DND-41 (cell line): ENCODE data around the gene SLC2A10.

Experiments used
- ATAC-seq: fragments of 200-7000 bp; cut with Tn5 transposase; 3 replicates; pipeline ENCODE4 v1.9.1; 2021; ENCODE audit warnings: low read depth; ENCODE audit not compliant: insufficient read depth
- DNase-seq: peaks from one replicate; pipeline ENCODE4 v3.0.0-alpha.2; 2020
- H2AFZ ChIP-seq: 2 replicates; pipeline ENCODE4 v1.6.0; 2012; ENCODE audit warnings: low read depth, low read length
- H3K27ac ChIP-seq: 2 replicates; pipeline ENCODE4 v1.5.1; 2012; ENCODE audit warnings: low read length, inconsistent platforms
- H3K27me3 ChIP-seq: fragments of 200-600 bp; sonication (generic); 2 replicates; pipeline ENCODE4 v1.6.0; 2012; ENCODE audit warnings: low read length, mild to moderate bottlenecking, inconsistent platforms; ENCODE audit not compliant: insufficient read depth, poor library complexity
- H3K36me3 ChIP-seq: 2 replicates; pipeline ENCODE4 v1.5.1; 2012; ENCODE audit warnings: low read length, inconsistent platforms; ENCODE audit not compliant: insufficient read depth
- H3K4me1 ChIP-seq: 2 replicates; pipeline ENCODE4 v1.5.1; 2012; ENCODE audit warnings: mild to moderate bottlenecking, low read length; ENCODE audit not compliant: insufficient read depth
- H3K4me2 ChIP-seq: 2 replicates; pipeline ENCODE4 v1.6.0; 2012; ENCODE audit warnings: mild to moderate bottlenecking, moderate library complexity, low read length, inconsistent platforms; ENCODE audit not compliant: insufficient read depth
- H3K4me3 ChIP-seq, 2 experiments: fragments of 200-600 bp in 1 of 2; shearing (Covaris generic) in 1 of 2; 2 replicates each; pipeline ENCODE4 v1.5.1; 2012 to 2016; ENCODE audit warnings: inconsistent platforms in 2 of 2, low read length in 2 of 2, mild to moderate bottlenecking in 2 of 2, low read depth in 1 of 2, moderate library complexity in 1 of 2
- H3K79me2 ChIP-seq: 2 replicates; pipeline ENCODE4 v1.6.0; 2012; ENCODE audit warnings: low read length, inconsistent platforms; ENCODE audit not compliant: insufficient read depth
- H3K9ac ChIP-seq: 2 replicates; pipeline ENCODE4 v1.6.0; 2012; ENCODE audit warnings: low read depth, mild to moderate bottlenecking, inconsistent platforms, low read length, moderate library complexity
- H3K9me3 ChIP-seq: 2 replicates; pipeline ENCODE4 v1.5.1; 2012; ENCODE audit warnings: low read length, moderate library complexity, mild to moderate bottlenecking, inconsistent platforms; ENCODE audit not compliant: insufficient read depth, severe bottlenecking
- H4K20me1 ChIP-seq: 2 replicates; pipeline ENCODE4 v1.6.0; 2012; ENCODE audit warnings: low read length; ENCODE audit not compliant: insufficient read depth
- CTCF ChIP-seq: IDR thresholded peaks from 2 replicates; pipeline ENCODE4 v1.5.1; 2012; ENCODE audit warnings: borderline replicate concordance, low read length, moderate library complexity, mild to moderate bottlenecking; ENCODE audit not compliant: poor library complexity, severe bottlenecking; ENCODE audit errors: extremely low read depth
- EZH2 ChIP-seq: IDR thresholded peaks from 3 replicates; pipeline ENCODE4 v1.6.1; 2012; ENCODE audit warnings: borderline replicate concordance, low read depth, mild to moderate bottlenecking, moderate library complexity, low read length, inconsistent platforms; ENCODE audit not compliant: severe bottlenecking

Gene SLC2A10

GRCh38 chr20:46702447-46703203 lies 6.8 kb upstream of the SLC2A10 start:
- Histone ChIP-seq H3K4me2 (no peak overlapping the region), H3K4me3 (no peak overlapping the region), H3K9me3 (peaks cover 7% of the 10 kb centered on the region), H4K20me1 (no peaks in the 10 kb centered on the region), H3K36me3 (no peaks in the 10 kb centered on the region), H3K27ac (no peak overlapping the region), H2AFZ (no peak overlapping the region), H3K4me1 (no peaks in the 10 kb centered on the region), H3K79me2 (no peaks in the 10 kb centered on the region), H3K27me3 (peaks cover 11% of the 10 kb centered on the region), H3K9ac (no peak overlapping the region)
- no peak for TF ChIP-seq CTCF
- TF ChIP-seq EZH2, result no peak
- DNase-seq (no peak), ATAC-seq (no peak)

- no peaks in the 10 kb centered on the region for H4K20me1 ChIP-seq
- H3K4me1 ChIP-seq, result no peaks in the 10 kb centered on the region
- DNase-seq (no peak), ATAC-seq (no peak)
- H2AFZ ChIP-seq, result no peak overlapping the region
- H3K9me3 ChIP-seq, result peaks cover 7% of the 10 kb centered on the region
- no peak overlapping the region for H3K27ac ChIP-seq
- no peaks in the 10 kb centered on the region for H3K79me2 ChIP-seq
- no peak overlapping the region for H3K4me2 ChIP-seq
- H3K27me3 ChIP-seq, result peaks cover 11% of the 10 kb centered on the region
- no peak for TF ChIP-seq CTCF
- TF ChIP-seq EZH2, result no peak
- H3K9ac ChIP-seq, result no peak overlapping the region
- no peaks in the 10 kb centered on the region for H3K36me3 ChIP-seq
- no peak overlapping the region for H3K4me3 ChIP-seq
These were observed 6.0 kb upstream of the SLC2A10 start for GRCh38 chr20:46703435-46703834.

- no peaks in the 10 kb centered on the region for H3K36me3 ChIP-seq
- TF ChIP-seq CTCF (no peak), EZH2 (no peak)
- ATAC-seq (no peak), DNase-seq (no peak)
- H3K4me3 ChIP-seq, result no peak overlapping the region
- H3K9ac ChIP-seq, result no peak overlapping the region
- H3K79me2 ChIP-seq, result no peaks in the 10 kb centered on the region
- H4K20me1 ChIP-seq, result no peaks in the 10 kb centered on the region
- H3K27ac ChIP-seq, result no peak overlapping the region
- peaks cover 7% of the 10 kb centered on the region for H3K9me3 ChIP-seq
- H3K4me1 ChIP-seq, result no peaks in the 10 kb centered on the region
- H2AFZ ChIP-seq, result no peak overlapping the region
- peaks cover 11% of the 10 kb centered on the region for H3K27me3 ChIP-seq
- H3K4me2 ChIP-seq, result no peak overlapping the region
These were observed 4.6 kb upstream of the SLC2A10 start for GRCh38 chr20:46704714-46705377.
